Activated naive CD4-positive, alpha-beta T cell treated with Interleukin-2 at 50 U/mL for 16 hours (primary cell): ENCODE measurements around the gene ALB.
"Not testable (repeated sequence)": the region's sequence is repeated elsewhere in the genome, so short reads cannot be mapped to it uniquely, and the experiment has no call there.

ENCODE experiments used
- DNase-seq: peaks from one replicate; pipeline ENCODE4 v3.0.0-alpha.2; 2020

The ALB gene

GRCh38 chr4:73404042-73404441 lies at the start of gene ALB:
TSS of gene ALB (plus strand) at chr4:73404287. CDS start at chr4:73404328, 41 bp downstream.
- no peak for DNase-seq

- not testable (repeated sequence) for DNase-seq
These were observed 46.9 kb upstream of the ALB start for GRCh38 chr4:73357174-73357573.

- not testable (repeated sequence) for DNase-seq
These were observed 34.4 kb upstream of the ALB start for GRCh38 chr4:73369506-73370199.

GRCh38 chr4:73375328-73375741 lies 28.8 kb upstream of the ALB start:
- DNase-seq = no peak

GRCh38 chr4:73376251-73376650 lies 27.8 kb upstream of the ALB start:
- no peak for DNase-seq

GRCh38 chr4:73376976-73377375 lies 27.1 kb upstream of the ALB start:
- no peak for DNase-seq

GRCh38 chr4:73378887-73379286 lies 25.2 kb upstream of the ALB start:
- DNase-seq = no peak

- no peak for DNase-seq
These were observed 24.1 kb upstream of the ALB start for GRCh38 chr4:73379946-73380345.

GRCh38 chr4:73381214-73381613 lies 22.9 kb upstream of the ALB start:
- no peak for DNase-seq

GRCh38 chr4:73383452-73383851 lies 20.6 kb upstream of the ALB start:
- DNase-seq = no peak

- no peak for DNase-seq
These were observed 16.5 kb upstream of the ALB start for GRCh38 chr4:73387552-73387951.

- DNase-seq = no peak
These were observed 15.2 kb upstream of the ALB start for GRCh38 chr4:73388887-73389286.

GRCh38 chr4:73389663-73390062 lies 14.4 kb upstream of the ALB start:
- not testable (repeated sequence) for DNase-seq

GRCh38 chr4:73391774-73392173 lies 12.3 kb upstream of the ALB start:
- no peak for DNase-seq

- DNase-seq = no peak
These were observed 11.2 kb upstream of the ALB start for GRCh38 chr4:73392936-73393335.

GRCh38 chr4:73396304-73396703 lies 7.8 kb upstream of the ALB start:
- DNase-seq = no peak

GRCh38 chr4:73396993-73397972 lies 6.8 kb upstream of the ALB start:
- DNase-seq = no peak

GRCh38 chr4:73401412-73401811 lies 2.7 kb upstream of the ALB start:
- DNase-seq = no peak

GRCh38 chr4:73404457-73404856 lies 370 bp downstream of the ALB start:
- no peak for DNase-seq

- no peak for DNase-seq
These were observed 1.1 kb downstream of the ALB start for GRCh38 chr4:73405138-73405537.

GRCh38 chr4:73406548-73406875 lies 2.4 kb downstream of the ALB start:
- no peak for DNase-seq

GRCh38 chr4:73407227-73407673 lies 3.2 kb downstream of the ALB start:
- no peak for DNase-seq

- DNase-seq = no peak
These were observed 4.2 kb downstream of the ALB start for GRCh38 chr4:73408181-73408867.
